Muscle layer of duodenum (tissue), 2 donors: ENCODE data around the gene PLXNA4.

Source experiments
- H3K27ac ChIP-seq: one replicate; pipeline ENCODE4 v1.7.0; 2013; ENCODE audit warnings: mild to moderate bottlenecking, low read length
- H3K27me3 ChIP-seq: one replicate; pipeline ENCODE4 v1.7.0; 2013; ENCODE audit warnings: low read depth, mild to moderate bottlenecking, control low read depth, low read length
- H3K36me3 ChIP-seq, 2 donors: one replicate each; pipeline ENCODE4 v1.7.0; 2013; ENCODE audit warnings: low read length in 2 of 2, control low read depth in 1 of 2, mild to moderate bottlenecking in 1 of 2; ENCODE audit not compliant: insufficient read depth in 2 of 2, control insufficient read depth in 1 of 2
- H3K4me1 ChIP-seq, 2 donors: one replicate each; pipeline ENCODE4 v1.7.0; 2013; ENCODE audit warnings: low read length in 2 of 2, mild to moderate bottlenecking in 2 of 2, control low read depth in 1 of 2, moderate library complexity in 1 of 2; ENCODE audit not compliant: insufficient read depth in 2 of 2, control insufficient read depth in 1 of 2
- H3K4me3 ChIP-seq, 2 donors: one replicate each; pipeline ENCODE4 v1.7.0; 2013; ENCODE audit warnings: low read length in 2 of 2, low read depth in 1 of 2, mild to moderate bottlenecking in 1 of 2
- H3K9me3 ChIP-seq, 2 donors: one replicate each; pipeline ENCODE4 v1.7.0; 2013; ENCODE audit warnings: low read length in 2 of 2, control low read depth in 1 of 2, mild to moderate bottlenecking in 1 of 2; ENCODE audit not compliant: control insufficient read depth in 1 of 2
- donor health status: healthy.

The PLXNA4 gene

GRCh38 chr7:132154695-132155471, 421.4 kb downstream of the PLXNA4 start:
- H3K9me3 ChIP-seq, result no peaks in the 10 kb centered on the region
- no peaks in the 10 kb centered on the region for H3K4me1 ChIP-seq
- H3K4me3 ChIP-seq, result no peak overlapping the region
- H3K27me3 ChIP-seq, result no peaks in the 10 kb centered on the region
- H3K36me3 ChIP-seq, result peaks cover 0 to 17% of the 10 kb centered on the region in 2 donors
- H3K27ac ChIP-seq, result no peak overlapping the region

GRCh38 chr7:132154248-132154647, 422.0 kb downstream of the PLXNA4 start:
- no peak overlapping the region for H3K4me3 ChIP-seq
- H3K4me1 ChIP-seq, result no peaks in the 10 kb centered on the region
- H3K27me3 ChIP-seq, result no peaks in the 10 kb centered on the region
- H3K27ac ChIP-seq, result no peak overlapping the region
- H3K36me3 ChIP-seq, result peaks cover 0 to 16% of the 10 kb centered on the region in 2 donors
- no peaks in the 10 kb centered on the region for H3K9me3 ChIP-seq

GRCh38 chr7:132152131-132152889, 424.0 kb downstream of the PLXNA4 start:
- H3K27ac ChIP-seq, result no peak overlapping the region
- H3K9me3 ChIP-seq, result no peaks in the 10 kb centered on the region
- no peaks in the 10 kb centered on the region for H3K27me3 ChIP-seq
- H3K36me3 ChIP-seq, result peaks cover 0 to 11% of the 10 kb centered on the region in 2 donors
- no peak overlapping the region for H3K4me3 ChIP-seq
- no peaks in the 10 kb centered on the region for H3K4me1 ChIP-seq

GRCh38 chr7:132150711-132151110, 425.6 kb downstream of the PLXNA4 start:
- no peak overlapping the region for H3K4me3 ChIP-seq
- no peaks in the 10 kb centered on the region for H3K27me3 ChIP-seq
- no peak overlapping the region for H3K27ac ChIP-seq
- no peaks in the 10 kb centered on the region for H3K36me3 ChIP-seq
- H3K9me3 ChIP-seq, result no peaks in the 10 kb centered on the region
- no peaks in the 10 kb centered on the region for H3K4me1 ChIP-seq

GRCh38 chr7:132149436-132150304, 426.6 kb downstream of the PLXNA4 start:
- no peaks in the 10 kb centered on the region for H3K27me3 ChIP-seq
- H3K4me3 ChIP-seq, result no peak overlapping the region

DNA sequence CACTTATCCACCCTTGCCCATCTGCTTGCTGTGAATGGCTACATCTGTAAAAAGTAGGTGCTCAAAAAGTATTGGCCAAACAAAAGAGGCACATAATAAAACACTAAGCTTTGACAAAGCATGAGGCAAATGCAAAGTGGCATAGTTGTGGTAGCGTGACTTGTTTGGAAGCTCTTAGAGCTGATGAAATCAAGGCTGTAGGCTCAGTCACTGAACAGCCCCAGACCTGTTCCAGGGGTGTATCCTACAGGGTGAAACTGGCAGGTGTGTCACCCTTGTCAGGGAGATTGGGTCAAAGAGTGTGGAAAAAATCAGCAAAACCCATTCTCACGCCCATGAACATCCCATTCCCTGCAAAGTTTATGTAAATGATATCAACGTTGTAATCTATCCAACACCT, 427.4 kb downstream of the PLXNA4 start:
- no peaks in the 10 kb centered on the region for H3K36me3 ChIP-seq
- no peak overlapping the region for H3K27ac ChIP-seq
- no peak overlapping the region for H3K4me3 ChIP-seq
- no peaks in the 10 kb centered on the region for H3K27me3 ChIP-seq
- no peaks in the 10 kb centered on the region for H3K9me3 ChIP-seq
- no peaks in the 10 kb centered on the region for H3K4me1 ChIP-seq

More at GRCh38 chr7:132149436-132150304, 426.6 kb downstream of the PLXNA4 start:
- no peaks in the 10 kb centered on the region for H3K9me3 ChIP-seq
- no peaks in the 10 kb centered on the region for H3K36me3 ChIP-seq
- no peaks in the 10 kb centered on the region for H3K4me1 ChIP-seq
- H3K27ac ChIP-seq, result no peak overlapping the region

- Histone ChIP-seq H3K27me3 (no peaks in the 10 kb centered on the region), H3K4me1 (no peaks in the 10 kb centered on the region), H3K9me3 (no peaks in the 10 kb centered on the region)
Observed at GRCh38 chr7:132145466-132145865, 430.8 kb downstream of the PLXNA4 start.

DNA sequence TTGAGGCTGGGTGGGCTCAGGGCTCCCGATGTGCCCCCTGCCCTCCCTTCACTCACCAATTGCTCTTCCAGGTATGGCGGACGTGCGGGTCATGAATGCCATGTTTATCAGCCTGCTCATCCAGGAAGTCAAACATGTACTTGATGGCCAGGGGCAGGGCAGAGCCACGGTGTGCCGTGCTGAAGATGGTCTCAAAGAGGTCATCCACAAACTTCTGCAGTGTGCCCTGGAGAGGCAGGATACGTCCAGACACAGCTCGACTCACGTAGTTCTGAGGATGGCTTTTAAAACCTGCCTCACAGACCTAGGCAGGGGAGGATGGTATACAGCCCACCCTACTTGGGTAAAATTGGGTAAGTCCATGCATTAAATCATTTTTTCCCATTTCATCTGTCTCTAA, 431.2 kb downstream of the PLXNA4 start:
- H3K27me3 ChIP-seq, result no peaks in the 10 kb centered on the region
- H3K4me3 ChIP-seq, result no peak overlapping the region
- H3K36me3 ChIP-seq, result no peaks in the 10 kb centered on the region
- H3K27ac ChIP-seq, result no peak overlapping the region
- no peaks in the 10 kb centered on the region for H3K9me3 ChIP-seq
- no peaks in the 10 kb centered on the region for H3K4me1 ChIP-seq

More at GRCh38 chr7:132145466-132145865, 430.8 kb downstream of the PLXNA4 start:
- Histone ChIP-seq H3K4me3 (no peak overlapping the region), H3K27ac (no peak overlapping the region), H3K36me3 (no peaks in the 10 kb centered on the region)

GRCh38 chr7:132142006-132142405, 434.3 kb downstream of the PLXNA4 start:
- Histone ChIP-seq H3K9me3 (no peaks in the 10 kb centered on the region), H3K4me1 (no peaks in the 10 kb centered on the region), H3K27me3 (no peaks in the 10 kb centered on the region), H3K36me3 (peaks cover 0 to 3% of the 10 kb centered on the region in 2 donors), H3K4me3 (no peak overlapping the region), H3K27ac (no peak overlapping the region)

DNA sequence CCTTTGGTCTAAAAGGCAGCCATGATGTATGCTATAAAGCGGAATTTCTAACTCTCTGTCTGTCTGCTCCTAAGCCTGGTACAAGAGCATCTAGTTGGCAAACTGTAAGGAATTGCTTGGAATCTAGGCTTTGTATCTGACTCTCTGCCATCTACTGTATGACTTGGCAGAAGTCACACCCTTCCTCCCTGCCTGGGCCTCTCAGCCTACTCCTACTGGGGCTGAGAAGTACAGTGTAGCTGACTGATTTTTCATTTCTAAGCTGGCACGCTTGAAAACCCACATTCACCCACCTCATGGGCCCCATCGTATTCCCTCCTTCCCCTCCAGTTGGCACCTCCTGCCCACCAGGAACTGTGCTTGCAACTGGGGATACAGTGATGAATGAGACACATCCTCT, 435.2 kb downstream of the PLXNA4 start:
- H3K9me3 ChIP-seq, result no peaks in the 10 kb centered on the region
- peaks cover 0 to 3% of the 10 kb centered on the region in 2 donors for H3K36me3 ChIP-seq
- no peaks in the 10 kb centered on the region for H3K27me3 ChIP-seq
- no peak overlapping the region for H3K27ac ChIP-seq
- H3K4me3 ChIP-seq, result no peak overlapping the region
- H3K4me1 ChIP-seq, result no peaks in the 10 kb centered on the region

DNA sequence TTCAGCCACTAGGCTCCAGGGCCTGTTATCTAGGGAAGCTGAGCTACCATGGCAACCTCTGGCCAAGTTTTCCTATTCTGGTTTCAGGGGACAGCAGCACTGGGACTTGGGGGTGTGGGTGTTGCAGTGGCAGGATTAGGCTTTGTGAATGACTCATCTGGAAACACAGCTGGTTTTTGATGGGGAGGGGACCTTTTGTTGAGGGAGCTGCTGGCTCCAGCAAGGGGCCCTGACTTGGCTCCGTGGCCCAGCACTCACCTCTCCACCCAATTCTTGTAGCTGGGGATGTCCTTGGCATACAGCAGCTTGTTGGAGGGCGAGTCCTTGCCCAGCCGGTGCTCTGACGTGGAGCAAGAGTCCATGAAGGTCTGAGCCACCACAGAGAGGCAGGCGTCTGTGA, 435.9 kb downstream of the PLXNA4 start:
- H3K9me3 ChIP-seq, result no peaks in the 10 kb centered on the region
- no peak overlapping the region for H3K27ac ChIP-seq
- peaks cover 0 to 3% of the 10 kb centered on the region in 2 donors for H3K36me3 ChIP-seq
- H3K4me3 ChIP-seq, result no peak overlapping the region
- no peaks in the 10 kb centered on the region for H3K4me1 ChIP-seq
- no peaks in the 10 kb centered on the region for H3K27me3 ChIP-seq
